Gastroesophageal sphincter (tissue), 3 donors: ENCODE data around the gene PPFIA4.

ENCODE experiments used
- CTCF ChIP-seq, 4 experiments: fragments of 200-600 bp in 2 of 4; fragments of 450-650 bp in 2 of 4; sonication (generic) in 1 of 4; IDR thresholded peaks; one replicate each; pipeline ENCODE4 v1.5.1; 2017 to 2019; ENCODE audit warnings: antibody characterized with exemption in 4 of 4, mild to moderate bottlenecking in 2 of 4, moderate library complexity in 2 of 4
- POLR2A ChIP-seq, 2 donors: fragments of 450-650 bp; IDR thresholded peaks; one replicate each; pipeline ENCODE4 v1.6.1; 2017; ENCODE audit warnings: antibody characterized with exemption in 2 of 2, mild to moderate bottlenecking in 2 of 2, moderate library complexity in 1 of 2

DNA sequence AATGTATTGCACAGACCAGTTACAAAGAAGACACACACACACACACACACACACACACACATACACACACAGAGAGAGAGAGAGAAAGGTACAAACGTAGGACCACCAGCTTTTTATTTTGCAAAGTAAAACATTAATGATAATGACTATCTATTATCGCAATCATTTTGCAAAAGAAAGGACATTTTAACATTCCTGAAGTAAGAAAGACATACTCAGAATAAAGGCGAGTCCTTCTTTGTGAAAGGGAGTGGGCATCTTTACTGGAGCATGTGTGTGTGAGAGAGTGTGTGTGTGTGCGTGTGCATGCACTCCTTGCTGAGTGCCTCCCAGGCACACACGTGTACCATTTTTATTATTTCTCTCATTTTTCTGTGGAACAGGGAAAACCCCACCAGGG is 28.4 kb downstream of the PPFIA4 start:
- TF ChIP-seq CTCF (IDR thresholded peaks at IDR 0.05), result no peak
- TF ChIP-seq POLR2A (IDR thresholded peaks at IDR 0.05), result no peak
